Uterus (tissue), 4 donors: Measurements from ENCODE around the gene COL9A3. TPM values are rescaled to one million over a fixed set of nuclear protein-coding genes. Genes with fewer than 3 reads are reported as not detected.
A peak's percentile ranks its signal among the peaks of the same experiment; 100 is the strongest.

ENCODE experiments used
- DNase-seq, 2 donors: peaks; one replicate each; pipeline ENCODE4 v3.0.0-alpha.2; 2019 to 2020
- H3K27ac ChIP-seq, 2 donors: fragments of 200-600 bp; sonication (generic); 1 replicate in 1 of 2; 2 replicates in 1 of 2; pipeline ENCODE4 v1.5.1; 2016 to 2018
- H3K27me3 ChIP-seq, 2 donors: fragments of 200-600 bp; sonication (generic); one replicate each; pipeline ENCODE4 v1.5.1; 2018 to 2019; ENCODE audit warnings: control low read depth in 1 of 2
- H3K36me3 ChIP-seq, 2 donors: fragments of 200-600 bp; sonication (generic); one replicate each; pipeline ENCODE4 v1.5.1; 2019; ENCODE audit warnings: control low read depth in 1 of 2
- H3K4me1 ChIP-seq, 2 donors: fragments of 200-600 bp; sonication (generic); one replicate each; pipeline ENCODE4 v1.5.1; 2018 to 2019; ENCODE audit warnings: control low read depth in 1 of 2
- H3K4me3 ChIP-seq, 2 donors: fragments of 200-600 bp; sonication (generic); 1 replicate in 1 of 2; 2 replicates in 1 of 2; pipeline ENCODE4 v1.5.1; 2018 to 2019; ENCODE audit warnings: mild to moderate bottlenecking in 1 of 2
- H3K9me3 ChIP-seq, 2 donors: fragments of 200-600 bp; sonication (generic); one replicate each; pipeline ENCODE4 v1.5.1; 2019; ENCODE audit warnings: control low read depth in 1 of 2
- POLR2A ChIP-seq, 2 donors: fragments of 450-650 bp; IDR thresholded peaks; one replicate each; pipeline ENCODE4 v1.6.1; 2016; ENCODE audit warnings: antibody characterized with exemption in 2 of 2, mild to moderate bottlenecking in 1 of 2, moderate library complexity in 1 of 2
- intact Hi-C: fragments of 100-400 bp; cut with DNase I; formaldehyde crosslinking; loops from one replicate; pipeline ENCODE4 v1.15.1; 2023; ENCODE audit warnings: low total_unique reads
- total RNA-seq, 4 donors: library from RNA; depleted of rRNA in 3 of 4; stranded (reverse); fragments of >200 nt in 3 of 4; gene quantifications; one replicate each; pipeline versions ENCODE4 v1.1.0 to v1.2.4, GENCODE V29; 2014 to 2023
- TF ChIP-seq, protein P1 (sequence below), 4 experiments: fragments of 200-600 bp in 2 of 4; fragments of 450-650 bp in 2 of 4; sonication (generic) in 2 of 4; IDR thresholded peaks; one replicate each; pipeline ENCODE4 v1.5.1; 2016 to 2019; ENCODE audit warnings: antibody characterized with exemption in 4 of 4, mild to moderate bottlenecking in 2 of 4, moderate library complexity in 1 of 4
- donor health status: DM: yes; HTN: yes; CAD: no.

Gene COL9A3
- total RNA-seq, 4 donors from 2014 or later = 0.59 to 75.4 (median 16.3) TPM

DNA sequence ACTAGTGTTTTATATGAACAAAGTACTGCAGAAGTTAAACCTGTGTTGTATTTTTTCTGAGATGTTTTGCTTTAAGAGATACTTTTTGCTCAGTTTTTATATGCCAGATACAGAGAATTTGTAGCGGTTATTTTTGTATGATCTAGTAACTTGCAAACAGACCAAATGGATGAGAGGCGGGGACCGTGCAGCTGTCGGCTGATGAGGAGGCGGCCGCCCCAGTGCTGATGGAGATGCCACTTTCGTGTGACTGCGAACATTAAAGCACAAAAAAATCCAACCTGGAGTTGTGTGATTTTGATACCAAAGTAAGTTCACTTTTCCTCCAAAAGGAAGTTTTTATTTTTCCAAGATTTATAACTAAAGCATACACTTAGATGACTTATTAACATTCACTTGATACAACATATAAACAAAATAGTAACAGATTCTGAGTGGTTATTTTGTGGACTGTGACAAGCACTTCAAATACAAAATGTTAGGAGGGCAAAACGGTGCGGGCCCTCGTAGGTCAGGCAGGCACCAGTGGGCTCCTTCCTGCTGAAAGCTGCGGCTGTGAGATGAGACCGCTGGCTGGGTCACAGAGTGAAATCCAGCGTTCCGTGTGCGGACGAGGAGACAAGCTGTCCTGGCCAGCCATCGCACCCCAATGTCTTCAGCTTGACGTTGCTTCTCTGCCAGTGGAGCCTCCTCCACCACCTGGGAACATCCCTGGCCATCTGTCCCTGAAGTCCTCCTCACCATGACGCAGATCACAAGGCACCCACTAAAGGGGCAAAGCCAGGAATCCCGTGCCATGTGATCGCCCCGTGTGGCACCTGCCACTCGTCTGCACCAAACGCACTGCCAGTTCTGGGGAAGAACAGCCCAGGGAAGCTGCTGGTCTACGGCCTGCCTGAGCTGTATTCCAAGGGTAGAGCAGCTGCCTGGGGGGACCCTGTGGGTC, 16.3 kb upstream of the COL9A3 start:
- Histone ChIP-seq H3K27ac (no peak overlapping the region), H3K36me3 (no peaks in the 10 kb centered on the region), H3K4me1 (peaks cover 0 to 4% of the 10 kb centered on the region in 2 donors), H3K9me3 (no peaks in the 10 kb centered on the region), H3K4me3 (no peak overlapping the region), H3K27me3 (no peaks in the 10 kb centered on the region)
- DNase-seq = no peak
- no peak for TF ChIP-seq POLR2A (IDR thresholded peaks at IDR 0.05)
- TF ChIP-seq, protein P1, sequence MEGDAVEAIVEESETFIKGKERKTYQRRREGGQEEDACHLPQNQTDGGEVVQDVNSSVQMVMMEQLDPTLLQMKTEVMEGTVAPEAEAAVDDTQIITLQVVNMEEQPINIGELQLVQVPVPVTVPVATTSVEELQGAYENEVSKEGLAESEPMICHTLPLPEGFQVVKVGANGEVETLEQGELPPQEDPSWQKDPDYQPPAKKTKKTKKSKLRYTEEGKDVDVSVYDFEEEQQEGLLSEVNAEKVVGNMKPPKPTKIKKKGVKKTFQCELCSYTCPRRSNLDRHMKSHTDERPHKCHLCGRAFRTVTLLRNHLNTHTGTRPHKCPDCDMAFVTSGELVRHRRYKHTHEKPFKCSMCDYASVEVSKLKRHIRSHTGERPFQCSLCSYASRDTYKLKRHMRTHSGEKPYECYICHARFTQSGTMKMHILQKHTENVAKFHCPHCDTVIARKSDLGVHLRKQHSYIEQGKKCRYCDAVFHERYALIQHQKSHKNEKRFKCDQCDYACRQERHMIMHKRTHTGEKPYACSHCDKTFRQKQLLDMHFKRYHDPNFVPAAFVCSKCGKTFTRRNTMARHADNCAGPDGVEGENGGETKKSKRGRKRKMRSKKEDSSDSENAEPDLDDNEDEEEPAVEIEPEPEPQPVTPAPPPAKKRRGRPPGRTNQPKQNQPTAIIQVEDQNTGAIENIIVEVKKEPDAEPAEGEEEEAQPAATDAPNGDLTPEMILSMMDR (IDR thresholded peaks at IDR 0.05) = no peak
- intact Hi-C loops = loop anchor here (10.0 kb wide), 1 partner anchor 396 kb away; the partner anchor contains the start of gene CABLES2

DNA sequence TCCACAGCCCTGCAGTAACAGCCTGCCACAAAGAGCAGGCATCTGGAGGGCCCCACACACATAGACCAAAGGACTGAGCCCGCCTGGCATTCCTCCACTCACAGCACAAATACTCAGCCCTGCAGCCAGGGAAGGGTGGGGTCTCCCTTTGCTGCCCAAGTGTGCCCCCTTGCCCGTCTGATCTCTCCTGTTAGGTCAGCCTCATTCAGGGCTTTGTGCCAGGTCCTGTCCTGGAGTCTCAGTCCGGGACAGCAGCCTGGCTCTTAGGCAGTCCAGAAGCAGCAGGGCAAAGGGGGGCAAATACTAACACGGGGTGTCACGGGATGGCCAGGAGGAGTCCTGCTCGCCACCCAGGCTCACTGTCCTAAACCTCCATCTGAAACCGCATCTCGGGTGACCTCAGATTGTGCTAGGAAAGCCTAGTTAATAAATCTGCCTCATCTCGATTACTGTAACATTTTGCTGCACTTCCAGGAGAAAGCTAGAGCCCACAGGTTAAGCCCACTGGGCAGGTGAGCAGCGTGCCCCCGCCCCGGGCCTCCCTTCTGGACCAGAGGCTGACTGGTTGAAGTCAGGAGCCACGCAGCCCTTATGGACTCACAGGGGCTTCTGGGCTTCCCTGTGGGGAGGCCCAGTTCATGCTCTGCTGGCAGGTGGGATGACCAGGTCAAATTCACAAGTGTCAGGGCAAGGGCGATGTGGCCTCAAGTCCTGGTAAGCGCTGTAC, 15.4 kb upstream of the COL9A3 start:
- Histone ChIP-seq H3K4me3 (no peak overlapping the region), H3K27me3 (no peaks in the 10 kb centered on the region), H3K9me3 (no peaks in the 10 kb centered on the region), H3K27ac (no peak overlapping the region), H3K4me1 (peaks cover 0 to 11% of the 10 kb centered on the region in 2 donors), H3K36me3 (no peaks in the 10 kb centered on the region)
- peak in 1 of 2 donors; percentile 23 for DNase-seq
- no peak for TF ChIP-seq POLR2A (IDR thresholded peaks at IDR 0.05)
- TF ChIP-seq, protein P1 (IDR thresholded peaks at IDR 0.05) = no peak
- intact Hi-C loops = loop anchor here (10.0 kb wide), 1 partner anchor 397 kb away; the partner anchor contains the start of gene CABLES2

DNA sequence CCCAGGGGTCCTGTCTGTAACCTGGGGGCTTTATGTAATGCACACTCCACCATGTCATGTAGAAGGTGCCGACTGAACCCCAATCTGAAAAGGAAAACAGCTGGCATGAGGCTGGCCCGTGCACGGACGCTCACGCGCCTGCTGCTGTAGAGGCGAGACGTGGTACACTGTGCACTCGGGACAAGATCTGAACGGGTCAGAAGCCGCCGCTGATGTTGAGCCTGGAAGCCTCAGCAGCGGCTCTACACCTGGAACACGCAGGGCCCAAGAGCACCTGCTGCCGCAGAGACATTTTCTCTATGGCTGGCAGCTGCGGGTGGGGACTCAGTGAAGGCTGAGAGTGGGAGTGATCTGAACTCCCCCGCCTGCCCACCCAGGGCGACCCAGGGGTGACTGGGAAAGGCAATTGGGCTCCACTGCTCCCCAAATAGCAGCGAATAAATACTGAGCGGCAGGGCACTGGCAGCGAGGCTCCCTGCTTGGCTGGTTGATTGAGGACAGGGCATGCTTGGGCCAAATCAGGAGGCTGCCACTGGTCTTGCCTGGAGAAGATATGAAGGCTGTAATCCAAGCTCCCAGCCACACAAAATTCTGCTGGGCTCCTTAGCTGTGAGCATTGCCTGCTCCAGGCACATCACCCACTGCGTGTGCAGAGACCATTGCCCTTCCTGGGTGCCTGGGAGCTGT, 14.7 kb upstream of the COL9A3 start:
- no peaks in the 10 kb centered on the region for H3K36me3 ChIP-seq
- no peak for TF ChIP-seq POLR2A (IDR thresholded peaks at IDR 0.05)
- TF ChIP-seq, protein P1 (IDR thresholded peaks at IDR 0.05) = no peak
- H3K4me3 ChIP-seq = no peak overlapping the region
- peaks cover 0 to 16% of the 10 kb centered on the region in 2 donors for H3K4me1 ChIP-seq
- no peaks in the 10 kb centered on the region for H3K27me3 ChIP-seq
- intact Hi-C loops = loop anchor here (10.0 kb wide), 1 partner anchor 397 kb away; the partner anchor contains the start of gene CABLES2
- no peaks in the 10 kb centered on the region for H3K9me3 ChIP-seq
- no peak for DNase-seq
- no peak overlapping the region for H3K27ac ChIP-seq

DNA sequence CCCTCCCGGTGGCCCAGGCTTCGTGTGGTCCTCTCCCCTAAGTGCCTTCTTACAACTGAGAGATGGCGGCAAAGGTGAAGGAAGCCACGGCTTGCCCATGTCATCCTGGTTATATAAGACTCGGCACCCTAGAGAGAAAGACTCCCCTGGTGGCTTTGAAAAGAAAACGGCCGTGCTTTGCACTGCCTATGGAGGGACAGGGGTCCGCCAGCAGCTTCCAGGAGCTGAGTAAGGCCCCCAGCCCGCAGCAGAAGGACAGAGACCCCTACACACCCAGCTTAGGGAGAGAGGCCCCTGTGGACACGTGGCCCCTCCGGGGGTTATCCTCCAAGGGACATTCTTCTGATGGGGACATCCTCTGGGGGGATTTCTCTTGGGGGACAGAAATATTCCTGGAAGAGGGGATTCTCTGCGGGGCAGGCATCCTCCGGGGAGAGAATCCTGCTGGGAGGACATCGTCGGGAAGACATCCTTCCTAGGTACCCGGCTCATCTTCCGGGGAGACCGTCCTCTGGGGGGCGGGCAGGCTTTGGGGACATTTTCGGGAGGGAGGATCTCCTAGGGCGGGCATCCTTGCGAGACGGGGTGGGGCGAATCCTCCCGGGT, 12.7 kb upstream of the COL9A3 start:
- no peaks in the 10 kb centered on the region for H3K36me3 ChIP-seq
- H3K27ac ChIP-seq = peak overlapping the region; percentile 87 to 94
- DNase-seq = no peak
- TF ChIP-seq, protein P1 (IDR thresholded peaks at IDR 0.05) = peak in 1 of 4 experiments; percentile 3
- no peak for TF ChIP-seq POLR2A (IDR thresholded peaks at IDR 0.05)
- no peaks in the 10 kb centered on the region for H3K9me3 ChIP-seq
- H3K4me3 ChIP-seq = peak overlapping the region; percentile 57 to 95
- H3K27me3 ChIP-seq = no peaks in the 10 kb centered on the region
- intact Hi-C loops = loop anchor here (10.0 kb wide), 1 partner anchor 399 kb away; the partner anchor contains the start of gene CABLES2
- H3K4me1 ChIP-seq = peaks cover 0 to 25% of the 10 kb centered on the region in 2 donors
